ENCODE results near the gene PTPRK. TPM values are rescaled to one million over a fixed set of nuclear protein-coding genes. Genes with fewer than 3 reads are reported as not detected.

PTPRK gene
- total RNA-seq, 1 experiment from 2014 or later, result 89.3 TPM

DNA sequence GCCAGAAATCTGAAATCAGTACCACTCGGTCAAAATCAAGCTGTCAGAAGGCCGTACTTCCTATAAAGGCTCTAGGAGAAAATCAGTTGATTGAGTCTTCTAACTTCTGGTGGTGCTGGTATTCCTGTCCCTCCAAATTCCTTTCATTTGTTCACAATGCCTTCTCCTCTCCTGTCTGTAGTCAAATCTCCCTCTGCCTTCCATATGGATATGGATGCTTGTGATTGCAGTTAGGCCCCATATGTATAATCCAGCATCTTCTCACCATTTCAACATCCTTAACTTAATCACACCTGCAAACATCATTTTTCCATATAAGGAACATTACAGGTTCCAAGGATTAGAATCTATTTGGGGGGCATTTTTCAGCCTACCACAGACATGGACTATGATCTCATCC, 331.7 kb downstream of the PTPRK start:
- Histone ChIP-seq H3K79me2 (ENCODE audit: low read depth) (no peaks in the 10 kb centered on the region), H3K4me3 (no peak overlapping the region), H2AFZ (no peak overlapping the region), H3K36me3 (ENCODE audit: low read depth) (peaks cover 8% of the 10 kb centered on the region), H4K20me1 (ENCODE audit: insufficient read depth) (no peaks in the 10 kb centered on the region), H3F3A (ENCODE audit: insufficient read depth, low read depth) (no peaks in the 10 kb centered on the region), H3K4me1 (replicated peaks; ENCODE audit: insufficient read depth) (no peaks in the 10 kb centered on the region), H3K4me2 (no peak overlapping the region), H3K27ac (no peak overlapping the region), H3K9me2 (ENCODE audit: insufficient read depth) (no peaks in the 10 kb centered on the region), H3K27me3 (ENCODE audit: insufficient read depth, low read depth) (no peaks in the 10 kb centered on the region), H3K9me3 (ENCODE audit: insufficient read depth, low read depth) (no peaks in the 10 kb centered on the region)
- no peak for DNase-seq
- ChIA-PET CTCF (no interaction called here), POLR2A (ENCODE audit: unreplicated experiment) (no interaction called here)
- intact Hi-C loops (cut with micrococcal nuclease; ENCODE audit: unreplicated experiment), result no loop called here
- BruUV-seq (replicated peaks), result no TSS peak
- TF ChIP-seq, protein P1, sequence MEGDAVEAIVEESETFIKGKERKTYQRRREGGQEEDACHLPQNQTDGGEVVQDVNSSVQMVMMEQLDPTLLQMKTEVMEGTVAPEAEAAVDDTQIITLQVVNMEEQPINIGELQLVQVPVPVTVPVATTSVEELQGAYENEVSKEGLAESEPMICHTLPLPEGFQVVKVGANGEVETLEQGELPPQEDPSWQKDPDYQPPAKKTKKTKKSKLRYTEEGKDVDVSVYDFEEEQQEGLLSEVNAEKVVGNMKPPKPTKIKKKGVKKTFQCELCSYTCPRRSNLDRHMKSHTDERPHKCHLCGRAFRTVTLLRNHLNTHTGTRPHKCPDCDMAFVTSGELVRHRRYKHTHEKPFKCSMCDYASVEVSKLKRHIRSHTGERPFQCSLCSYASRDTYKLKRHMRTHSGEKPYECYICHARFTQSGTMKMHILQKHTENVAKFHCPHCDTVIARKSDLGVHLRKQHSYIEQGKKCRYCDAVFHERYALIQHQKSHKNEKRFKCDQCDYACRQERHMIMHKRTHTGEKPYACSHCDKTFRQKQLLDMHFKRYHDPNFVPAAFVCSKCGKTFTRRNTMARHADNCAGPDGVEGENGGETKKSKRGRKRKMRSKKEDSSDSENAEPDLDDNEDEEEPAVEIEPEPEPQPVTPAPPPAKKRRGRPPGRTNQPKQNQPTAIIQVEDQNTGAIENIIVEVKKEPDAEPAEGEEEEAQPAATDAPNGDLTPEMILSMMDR (conservative IDR thresholded peaks at IDR 0.05), result no peak
- TF ChIP-seq EZH2 (IDR thresholded peaks at IDR 0.05; ENCODE audit: low read depth), result no peak

DNA sequence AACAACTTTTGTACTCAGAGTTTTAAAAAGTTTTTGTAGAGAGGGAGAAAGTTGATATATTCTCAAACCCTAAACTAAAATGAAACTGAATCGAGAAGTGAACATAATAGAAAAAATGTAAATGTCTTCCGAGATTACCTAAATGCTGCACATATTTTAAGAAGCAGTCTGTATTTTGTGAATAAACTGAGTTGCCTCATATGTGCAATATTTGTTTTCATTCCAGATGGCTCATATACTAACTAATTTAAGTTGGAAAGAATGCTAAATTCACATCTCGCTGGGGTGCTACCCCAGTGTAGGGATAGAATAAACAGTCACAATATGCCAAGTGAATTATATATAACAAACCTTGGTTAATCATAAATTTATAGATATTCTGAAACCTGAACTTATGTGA, 333.7 kb downstream of the PTPRK start:
- no peak overlapping the region for H3K4me2 ChIP-seq
- intact Hi-C loops (cut with micrococcal nuclease; ENCODE audit: unreplicated experiment), result no loop called here
- CTCF ChIA-PET, result no interaction called here

DNA sequence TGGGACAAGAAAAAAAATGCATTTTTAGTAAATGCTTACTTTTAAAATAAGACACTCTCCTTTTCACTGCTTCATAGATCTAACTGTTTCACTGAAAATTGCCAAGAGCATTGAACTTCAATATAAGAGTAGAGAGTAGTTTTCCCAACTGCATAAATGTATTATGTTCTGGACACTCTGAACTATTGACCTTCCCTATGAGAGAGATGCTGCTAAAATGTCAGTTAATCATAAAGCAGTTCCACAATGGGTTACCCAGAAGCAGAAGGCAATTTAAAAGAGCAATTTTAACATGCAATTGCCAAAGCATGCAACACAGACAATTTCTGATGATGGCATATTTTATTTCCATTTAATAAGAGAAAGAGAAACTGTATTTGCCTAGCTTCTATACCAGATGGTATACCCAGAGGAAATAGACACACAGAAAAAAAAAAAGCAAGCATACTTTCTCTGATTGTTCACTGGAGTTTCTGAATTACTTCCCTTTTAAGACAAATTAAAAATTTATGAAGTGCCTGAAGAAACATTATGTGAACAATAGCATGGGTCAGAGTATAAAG, 340.4 kb downstream of the PTPRK start:
- POLR2A ChIA-PET (ENCODE audit: unreplicated experiment), result no interaction called here

More for the DNA sequence above, 333.7 kb downstream of the PTPRK start:
- H4K20me1 ChIP-seq (ENCODE audit: insufficient read depth), result no peaks in the 10 kb centered on the region
- no peak overlapping the region for H3K4me3 ChIP-seq
- peaks cover 3% of the 10 kb centered on the region; the same call in 1 of the 2 replicates for H3K9me2 ChIP-seq (ENCODE audit: insufficient read depth)
- H3K79me2 ChIP-seq (ENCODE audit: low read depth), result no peaks in the 10 kb centered on the region
- POLR2A ChIA-PET (ENCODE audit: unreplicated experiment), result no interaction called here
- no peak overlapping the region for H2AFZ ChIP-seq
- TF ChIP-seq, protein P1 (conservative IDR thresholded peaks at IDR 0.05), result no peak
- no peak for TF ChIP-seq EZH2 (IDR thresholded peaks at IDR 0.05; ENCODE audit: low read depth)
- H3K9me3 ChIP-seq (ENCODE audit: insufficient read depth, low read depth), result no peaks in the 10 kb centered on the region
- no TSS peak for BruUV-seq (replicated peaks)
- no peak overlapping the region for H3K27ac ChIP-seq
- no peaks in the 10 kb centered on the region for H3K4me1 ChIP-seq (replicated peaks; ENCODE audit: insufficient read depth)
- H3K36me3 ChIP-seq (ENCODE audit: low read depth), result peaks cover 9% of the 10 kb centered on the region
- no peak for DNase-seq
- no peaks in the 10 kb centered on the region for H3K27me3 ChIP-seq (ENCODE audit: insufficient read depth, low read depth)
- H3F3A ChIP-seq (ENCODE audit: insufficient read depth, low read depth), result no peaks in the 10 kb centered on the region; the same call in 1 of the 2 replicates

More for the DNA sequence above, 340.4 kb downstream of the PTPRK start:
- no peaks in the 10 kb centered on the region for H3K9me3 ChIP-seq (ENCODE audit: insufficient read depth, low read depth)
- intact Hi-C loops (cut with micrococcal nuclease; ENCODE audit: unreplicated experiment), result no loop called here
- no peaks in the 10 kb centered on the region for H3K27me3 ChIP-seq (ENCODE audit: insufficient read depth, low read depth)
- H4K20me1 ChIP-seq (ENCODE audit: insufficient read depth), result no peaks in the 10 kb centered on the region
- H3F3A ChIP-seq (ENCODE audit: insufficient read depth, low read depth), result no peaks in the 10 kb centered on the region; the same call in 1 of the 2 replicates
- no peaks in the 10 kb centered on the region for H3K4me1 ChIP-seq (replicated peaks; ENCODE audit: insufficient read depth)
- CTCF ChIA-PET, result no interaction called here
- no peak overlapping the region for H2AFZ ChIP-seq
- BruUV-seq (replicated peaks), result no TSS peak
- no peak overlapping the region for H3K4me2 ChIP-seq
- H3K79me2 ChIP-seq (ENCODE audit: low read depth), result no peaks in the 10 kb centered on the region
- TF ChIP-seq, protein P1 (conservative IDR thresholded peaks at IDR 0.05), result no peak
- TF ChIP-seq EZH2 (IDR thresholded peaks at IDR 0.05; ENCODE audit: low read depth), result no peak
- no peak for DNase-seq
- no peak overlapping the region for H3K27ac ChIP-seq
- H3K4me3 ChIP-seq, result no peak overlapping the region
- peaks cover 7% of the 10 kb centered on the region; the same call in 1 of the 2 replicates for H3K9me2 ChIP-seq (ENCODE audit: insufficient read depth)
- H3K36me3 ChIP-seq (ENCODE audit: low read depth), result peaks cover 9% of the 10 kb centered on the region
